ENCODE data around the gene ZNF697. TPM values are rescaled to one million over a fixed set of nuclear protein-coding genes. Genes with fewer than 3 reads are reported as not detected.
"Not testable (repeated sequence)": the region's sequence is repeated elsewhere in the genome, so short reads cannot be mapped to it uniquely, and the experiment has no call there.

The ZNF697 gene
- total RNA-seq, 1 donor from 2014 or later, result 1.00 TPM

- no peak for ATAC-seq
These were observed 47.5 kb downstream of the ZNF697 start for GRCh38 chr1:119600561-119600960.

GRCh38 chr1:119595606-119596005 is 52.5 kb downstream of the ZNF697 start:
- ATAC-seq, result no peak

- ATAC-seq, result no peak
These were observed 52.9 kb downstream of the ZNF697 start for GRCh38 chr1:119595168-119595567.

GRCh38 chr1:119594376-119594775 is 53.7 kb downstream of the ZNF697 start:
- ATAC-seq, result no peak

- no peak for ATAC-seq
These were observed 54.3 kb downstream of the ZNF697 start for GRCh38 chr1:119593805-119594204.

- ATAC-seq, result no peak
These were observed 57.7 kb downstream of the ZNF697 start for GRCh38 chr1:119590393-119590792.

GRCh38 chr1:119588621-119589020 is 59.4 kb downstream of the ZNF697 start:
- ATAC-seq, result no peak

- no peak for ATAC-seq
These were observed 60.7 kb downstream of the ZNF697 start for GRCh38 chr1:119587341-119587740.

GRCh38 chr1:119585801-119586200 is 62.3 kb downstream of the ZNF697 start:
- not testable (repeated sequence) for ATAC-seq

- ATAC-seq, result peak; percentile 94
These were observed 65.3 kb downstream of the ZNF697 start for GRCh38 chr1:119582801-119583200.

GRCh38 chr1:119581076-119581475 is 67.0 kb downstream of the ZNF697 start:
- ATAC-seq, result not testable (repeated sequence)

GRCh38 chr1:119573886-119574285 is 74.2 kb downstream of the ZNF697 start:
- ATAC-seq, result no peak

GRCh38 chr1:119569930-119570622 is 78.0 kb downstream of the ZNF697 start:
- not testable (repeated sequence) for ATAC-seq

Other genes starting within 250 kb of the ZNF697 start
- 0.32 TPM for gene HSD3B2, start 233.1 kb downstream of the ZNF697 start, total RNA-seq
- gene HSD3B1, start 141.1 kb downstream of the ZNF697 start, total RNA-seq, result not detected
- gene PHGDH, start 63.7 kb upstream of the ZNF697 start, total RNA-seq, result 108 TPM
- gene HMGCS2, start 120.6 kb upstream of the ZNF697 start, total RNA-seq, result 0.76 TPM
- gene REG4, start 163.2 kb upstream of the ZNF697 start, total RNA-seq, result not detected
- gene ADAM30, start 248.2 kb upstream of the ZNF697 start, total RNA-seq, result not detected